ENCODE data around the gene ANO4. TPM values are rescaled to one million over a fixed set of nuclear protein-coding genes. Genes with fewer than 3 reads are reported as not detected.

The ANO4 gene
- total RNA-seq, 1 experiment from 2014 or later = 5.7 TPM

DNA sequence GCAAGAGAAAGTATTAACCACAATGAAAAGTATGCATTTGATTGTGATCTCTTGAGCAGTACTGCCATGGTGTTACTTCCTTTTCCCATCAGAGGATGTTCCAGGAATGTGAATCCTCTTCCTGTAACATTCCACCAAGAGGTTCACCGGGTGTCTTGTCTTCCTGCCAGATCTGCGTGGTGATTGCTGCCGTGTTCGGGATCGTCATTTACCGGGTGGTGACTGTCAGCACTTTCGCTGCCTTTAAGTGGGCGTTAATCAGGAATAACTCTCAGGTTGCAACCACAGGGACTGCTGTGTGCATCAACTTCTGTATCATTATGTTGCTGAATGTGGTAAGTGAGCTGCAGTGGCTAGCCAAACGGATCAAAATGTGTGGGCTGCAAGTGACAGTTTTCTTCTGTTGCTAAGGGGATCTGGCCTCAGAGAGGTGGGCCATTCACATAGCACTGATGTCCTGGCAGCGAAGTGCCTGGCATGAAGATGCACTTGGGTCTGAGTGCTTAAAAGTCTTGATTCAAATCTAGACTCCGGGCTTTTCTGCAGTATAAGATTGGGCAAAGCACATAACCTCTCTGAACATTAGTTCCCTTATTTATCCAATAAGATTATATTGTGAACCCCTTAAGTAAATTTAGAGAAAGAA is 292.0 kb downstream of the ANO4 start:
- Histone ChIP-seq H3K79me2 (ENCODE audit: insufficient read depth, low read length) (no peaks in the 10 kb centered on the region), H3K18ac (ENCODE audit: insufficient read length, low read depth, low read length) (no peak overlapping the region), H3K23me2 (ENCODE audit: insufficient read length, low read depth, low read length, poor library complexity, severe bottlenecking) (no peaks in the 10 kb centered on the region), H3K4me1 (ENCODE audit: insufficient read depth, low read length) (no peaks in the 10 kb centered on the region; the same call in 1 of the 2 replicates), H3K9ac (ENCODE audit: extremely low read depth, insufficient read length, low read length) (no peak overlapping the region), H2BK20ac (ENCODE audit: low read depth, low read length, poor library complexity, severe bottlenecking) (no peak overlapping the region), H3K4ac (ENCODE audit: low read depth, low read length) (no peak overlapping the region), H2BK12ac (ENCODE audit: insufficient read length, low read depth, low read length) (no peak overlapping the region), H2AK5ac (ENCODE audit: insufficient read length, low read length) (no peak overlapping the region), H3K79me1 (ENCODE audit: insufficient read depth, low read depth, low read length, poor library complexity, severe bottlenecking) (no peaks in the 10 kb centered on the region), H3K27ac (ENCODE audit: insufficient read length, low read depth, low read length) (no peak overlapping the region), H2BK5ac (ENCODE audit: insufficient read length, low read length) (no peak overlapping the region), H3T11ph (ENCODE audit: low read length) (no peak overlapping the region), H3K56ac (ENCODE audit: insufficient read length, low read depth, low read length) (no peak overlapping the region), H3K4me2 (ENCODE audit: insufficient read depth, insufficient read length, low read length) (no peak overlapping the region), H4K5ac (ENCODE audit: insufficient read length, low read depth, low read length) (no peak overlapping the region), H4K8ac (replicated peaks; ENCODE audit: insufficient read length, low read depth, low read length) (no peak overlapping the region), H3K14ac (ENCODE audit: insufficient read depth, low read length) (no peak overlapping the region; the same call in 1 of the 2 replicates), H2BK15ac (ENCODE audit: low read depth, low read length) (no peak overlapping the region), H3K23ac (ENCODE audit: insufficient read length, low read depth, low read length) (no peak overlapping the region), H4K20me1 (ENCODE audit: control insufficient read depth, insufficient read depth, insufficient read length) (no peaks in the 10 kb centered on the region), H3K27me3 (ENCODE audit: insufficient read depth, low read length) (no peaks in the 10 kb centered on the region), H2AFZ (ENCODE audit: low read length) (no peak overlapping the region), H3K9me3 (ENCODE audit: control insufficient read depth, low read depth, low read length) (no peaks in the 10 kb centered on the region), H4K91ac (ENCODE audit: insufficient read length, low read depth, low read length) (no peak overlapping the region), H2BK120ac (ENCODE audit: low read depth, low read length, poor library complexity, severe bottlenecking) (no peak overlapping the region)
- H3K9me3 Mint-ChIP-seq = no peaks in the 10 kb centered on the region
- peak; percentile 34 for DNase-seq
- no peaks in the 10 kb centered on the region for H3K36me3 Mint-ChIP-seq (ENCODE audit: insufficient read depth in 1 of 3, low read depth in 3 of 3)
- peaks cover 7 to 17% of the 10 kb centered on the region in 2 experiments for H3K4me1 Mint-ChIP-seq
- H3K4me3 Mint-ChIP-seq = no peak overlapping the region
- H3K27ac Mint-ChIP-seq = no peak overlapping the region
- no peaks in the 10 kb centered on the region for H3K27me3 Mint-ChIP-seq (ENCODE audit: low read depth)
- WGBS (ENCODE audit: extremely low coverage, insufficient read length, low lambda C conversion rate) = no CpG with 5 or more reads among the region's 11 CpGs
- TF ChIP-seq, protein P1, sequence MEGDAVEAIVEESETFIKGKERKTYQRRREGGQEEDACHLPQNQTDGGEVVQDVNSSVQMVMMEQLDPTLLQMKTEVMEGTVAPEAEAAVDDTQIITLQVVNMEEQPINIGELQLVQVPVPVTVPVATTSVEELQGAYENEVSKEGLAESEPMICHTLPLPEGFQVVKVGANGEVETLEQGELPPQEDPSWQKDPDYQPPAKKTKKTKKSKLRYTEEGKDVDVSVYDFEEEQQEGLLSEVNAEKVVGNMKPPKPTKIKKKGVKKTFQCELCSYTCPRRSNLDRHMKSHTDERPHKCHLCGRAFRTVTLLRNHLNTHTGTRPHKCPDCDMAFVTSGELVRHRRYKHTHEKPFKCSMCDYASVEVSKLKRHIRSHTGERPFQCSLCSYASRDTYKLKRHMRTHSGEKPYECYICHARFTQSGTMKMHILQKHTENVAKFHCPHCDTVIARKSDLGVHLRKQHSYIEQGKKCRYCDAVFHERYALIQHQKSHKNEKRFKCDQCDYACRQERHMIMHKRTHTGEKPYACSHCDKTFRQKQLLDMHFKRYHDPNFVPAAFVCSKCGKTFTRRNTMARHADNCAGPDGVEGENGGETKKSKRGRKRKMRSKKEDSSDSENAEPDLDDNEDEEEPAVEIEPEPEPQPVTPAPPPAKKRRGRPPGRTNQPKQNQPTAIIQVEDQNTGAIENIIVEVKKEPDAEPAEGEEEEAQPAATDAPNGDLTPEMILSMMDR (conservative IDR thresholded peaks at IDR 0.05) = no peak
